AG09319 (cell line): ENCODE results near the gene GNAT1.

ENCODE experiments used
- DNase-seq: peaks from one replicate; pipeline ENCODE4 v3.0.0-alpha.2; 2010; ENCODE audit warnings: low read depth; ENCODE audit errors: extremely low read depth
- TF ChIP-seq, protein P1 (sequence below): IDR thresholded peaks from 2 replicates; pipeline ENCODE4 v1.5.1; 2011; ENCODE audit warnings: low read depth, mild to moderate bottlenecking, inconsistent platforms, low read length, moderate library complexity

Gene GNAT1

DNA sequence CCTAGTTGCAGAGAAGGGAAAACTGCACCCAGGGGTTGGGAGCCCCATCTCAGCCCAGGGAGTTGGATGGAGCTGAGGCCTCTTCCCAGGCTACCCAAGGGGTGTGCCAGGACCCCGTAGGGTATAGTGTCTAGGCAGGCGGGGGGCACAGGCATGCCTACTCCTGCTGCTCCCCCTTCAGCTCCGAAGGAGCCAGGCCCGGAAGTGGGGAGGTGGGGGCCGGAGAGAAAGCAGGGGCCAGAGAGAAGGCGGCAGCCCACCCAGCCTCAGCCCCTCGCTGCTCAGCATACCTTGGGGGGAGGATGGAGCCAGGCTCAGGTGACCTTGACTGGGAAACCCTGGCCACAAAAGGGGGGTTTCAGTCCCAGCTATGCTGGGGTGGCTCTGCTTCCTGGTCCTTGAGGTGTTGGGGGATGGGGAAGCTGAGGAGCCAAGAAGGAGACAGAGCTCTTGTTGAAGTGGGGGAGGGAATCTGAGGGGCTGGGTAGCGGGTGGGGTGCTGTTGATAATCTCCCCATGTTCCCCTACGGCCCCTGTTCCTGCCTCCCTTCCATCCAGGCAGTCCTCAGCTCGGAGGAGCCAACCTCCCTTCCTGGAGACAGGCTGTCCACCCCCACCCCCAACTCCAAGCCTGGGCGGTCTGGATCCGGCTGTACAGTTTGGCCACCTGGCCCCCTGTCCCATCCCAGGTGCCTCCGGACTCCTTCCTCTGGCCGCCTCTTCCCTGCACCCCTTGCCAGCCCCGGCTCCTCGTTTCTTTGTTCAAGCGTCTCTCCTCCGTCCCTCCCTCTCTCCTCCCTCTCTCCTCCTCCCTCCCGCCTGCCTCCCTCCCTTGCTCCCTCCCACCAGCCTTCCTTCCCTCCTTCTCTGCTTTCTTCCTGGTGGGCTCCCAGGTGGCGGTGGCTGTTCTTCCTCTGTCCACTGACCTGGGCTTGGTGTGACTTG is 34.6 kb upstream of the GNAT1 start:
- TF ChIP-seq, protein P1, sequence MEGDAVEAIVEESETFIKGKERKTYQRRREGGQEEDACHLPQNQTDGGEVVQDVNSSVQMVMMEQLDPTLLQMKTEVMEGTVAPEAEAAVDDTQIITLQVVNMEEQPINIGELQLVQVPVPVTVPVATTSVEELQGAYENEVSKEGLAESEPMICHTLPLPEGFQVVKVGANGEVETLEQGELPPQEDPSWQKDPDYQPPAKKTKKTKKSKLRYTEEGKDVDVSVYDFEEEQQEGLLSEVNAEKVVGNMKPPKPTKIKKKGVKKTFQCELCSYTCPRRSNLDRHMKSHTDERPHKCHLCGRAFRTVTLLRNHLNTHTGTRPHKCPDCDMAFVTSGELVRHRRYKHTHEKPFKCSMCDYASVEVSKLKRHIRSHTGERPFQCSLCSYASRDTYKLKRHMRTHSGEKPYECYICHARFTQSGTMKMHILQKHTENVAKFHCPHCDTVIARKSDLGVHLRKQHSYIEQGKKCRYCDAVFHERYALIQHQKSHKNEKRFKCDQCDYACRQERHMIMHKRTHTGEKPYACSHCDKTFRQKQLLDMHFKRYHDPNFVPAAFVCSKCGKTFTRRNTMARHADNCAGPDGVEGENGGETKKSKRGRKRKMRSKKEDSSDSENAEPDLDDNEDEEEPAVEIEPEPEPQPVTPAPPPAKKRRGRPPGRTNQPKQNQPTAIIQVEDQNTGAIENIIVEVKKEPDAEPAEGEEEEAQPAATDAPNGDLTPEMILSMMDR = no peak
- DNase-seq = no peak

DNA sequence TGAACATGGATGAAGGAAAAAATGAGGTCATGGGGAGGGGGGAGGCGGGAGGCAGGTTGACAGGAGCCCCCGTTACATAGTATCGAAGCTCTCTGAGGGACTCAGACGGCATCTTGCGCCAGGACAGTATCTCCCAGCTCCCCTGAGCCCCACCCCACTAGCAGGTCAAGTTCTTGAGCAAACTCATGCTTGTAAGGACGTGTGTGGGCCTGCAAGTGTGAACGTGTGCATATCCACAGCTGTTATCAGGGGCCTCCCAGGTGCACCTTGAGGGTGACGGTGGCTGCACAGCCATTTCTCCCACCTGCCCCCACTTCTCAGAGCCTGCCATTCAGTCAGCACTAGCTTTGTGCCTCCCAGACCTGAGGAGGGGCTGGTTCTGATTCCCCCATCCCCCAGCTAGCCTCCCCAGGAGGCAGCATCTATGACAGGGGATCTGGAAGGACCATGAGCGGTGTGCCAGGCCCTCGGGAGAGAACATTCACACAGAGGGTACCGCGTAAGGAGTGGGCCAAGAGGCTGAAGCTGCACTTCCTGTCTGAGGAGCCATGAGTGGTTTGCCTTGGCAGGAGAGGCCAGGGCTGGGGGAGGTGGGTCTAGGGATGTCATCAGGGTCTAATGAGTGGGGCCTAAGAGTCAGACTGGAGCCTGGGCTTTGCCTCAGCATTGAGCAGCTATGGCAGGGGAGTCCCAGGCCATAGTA is 33.4 kb upstream of the GNAT1 start:
- TF ChIP-seq, protein P1 = no peak

DNA sequence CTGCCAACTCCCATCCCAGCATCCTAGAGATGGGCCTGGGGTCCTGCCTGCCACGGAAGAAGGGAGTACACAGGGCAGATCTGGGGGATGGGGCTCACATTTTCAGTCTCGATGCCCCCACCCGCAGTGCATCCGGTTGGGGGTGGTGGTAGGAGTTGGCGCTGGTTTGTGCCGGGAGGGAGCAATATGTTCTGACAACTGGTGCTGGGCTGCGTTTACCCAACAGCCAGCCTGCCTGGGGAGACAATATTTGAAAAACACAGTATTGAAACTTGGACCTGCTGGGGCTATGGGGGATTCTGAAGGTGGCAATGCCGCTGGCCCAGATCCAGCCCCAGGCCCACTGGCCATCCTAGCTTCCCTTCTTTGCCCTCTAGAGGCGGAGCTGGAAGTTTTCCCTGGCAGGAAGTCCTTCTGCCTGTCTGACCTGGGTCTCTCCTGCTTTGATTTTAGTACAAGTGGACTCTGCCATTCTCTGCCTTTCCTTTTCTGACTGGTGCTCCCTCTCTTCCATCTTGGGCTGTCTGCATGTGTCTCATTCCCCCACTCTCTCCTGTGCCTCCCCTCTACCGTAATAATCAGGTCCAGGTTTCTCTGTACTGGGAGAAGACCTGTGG is 32.8 kb upstream of the GNAT1 start:
- DNase-seq = no peak
- TF ChIP-seq, protein P1 = no peak

More for the DNA sequence above, 33.4 kb upstream of the GNAT1 start:
- no peak for DNase-seq

DNA sequence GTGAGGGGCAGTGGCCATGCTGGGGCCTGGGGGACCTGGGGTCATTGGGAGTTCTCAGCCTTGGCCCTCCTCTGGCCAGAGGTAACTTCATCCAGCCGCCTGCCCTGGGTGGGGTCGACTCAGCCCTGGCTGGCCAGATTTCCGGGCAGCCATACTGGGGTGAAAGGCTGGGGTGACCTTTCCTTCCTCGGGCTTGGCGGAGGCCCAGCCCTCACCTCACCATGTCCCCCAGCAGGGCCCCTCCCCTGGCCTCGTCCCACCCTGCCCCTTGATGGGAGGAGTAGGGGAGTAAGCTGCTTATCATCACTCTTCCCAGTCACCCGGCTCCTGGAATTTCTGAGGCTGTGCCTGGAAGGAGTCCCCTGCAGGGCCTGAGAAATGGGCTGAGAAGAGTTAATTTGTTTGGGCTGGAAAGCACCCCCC is 30.8 kb upstream of the GNAT1 start:
- TF ChIP-seq, protein P1 = no peak
- no peak for DNase-seq

DNA sequence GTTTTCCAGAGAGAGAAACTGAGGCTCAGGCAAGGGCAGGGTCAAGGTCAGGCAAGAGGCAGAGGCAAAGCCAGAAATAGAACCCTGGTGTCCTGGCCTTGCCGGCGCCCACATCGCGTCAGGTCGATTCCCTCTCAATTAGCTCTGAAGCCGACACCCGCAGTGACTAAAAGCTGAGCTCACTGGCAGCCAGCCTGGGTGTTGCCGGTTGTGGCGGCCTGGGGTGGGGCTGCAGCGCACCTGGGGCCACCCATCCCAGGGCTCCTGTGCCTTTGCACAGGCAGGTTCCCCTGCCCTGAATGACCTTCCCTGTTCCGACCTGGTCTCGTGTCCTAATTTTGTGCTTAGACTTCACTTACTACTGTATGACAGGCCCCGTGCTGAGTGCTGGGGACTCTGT is 30.1 kb upstream of the GNAT1 start:
- TF ChIP-seq, protein P1 = no peak
- DNase-seq = no peak

DNA sequence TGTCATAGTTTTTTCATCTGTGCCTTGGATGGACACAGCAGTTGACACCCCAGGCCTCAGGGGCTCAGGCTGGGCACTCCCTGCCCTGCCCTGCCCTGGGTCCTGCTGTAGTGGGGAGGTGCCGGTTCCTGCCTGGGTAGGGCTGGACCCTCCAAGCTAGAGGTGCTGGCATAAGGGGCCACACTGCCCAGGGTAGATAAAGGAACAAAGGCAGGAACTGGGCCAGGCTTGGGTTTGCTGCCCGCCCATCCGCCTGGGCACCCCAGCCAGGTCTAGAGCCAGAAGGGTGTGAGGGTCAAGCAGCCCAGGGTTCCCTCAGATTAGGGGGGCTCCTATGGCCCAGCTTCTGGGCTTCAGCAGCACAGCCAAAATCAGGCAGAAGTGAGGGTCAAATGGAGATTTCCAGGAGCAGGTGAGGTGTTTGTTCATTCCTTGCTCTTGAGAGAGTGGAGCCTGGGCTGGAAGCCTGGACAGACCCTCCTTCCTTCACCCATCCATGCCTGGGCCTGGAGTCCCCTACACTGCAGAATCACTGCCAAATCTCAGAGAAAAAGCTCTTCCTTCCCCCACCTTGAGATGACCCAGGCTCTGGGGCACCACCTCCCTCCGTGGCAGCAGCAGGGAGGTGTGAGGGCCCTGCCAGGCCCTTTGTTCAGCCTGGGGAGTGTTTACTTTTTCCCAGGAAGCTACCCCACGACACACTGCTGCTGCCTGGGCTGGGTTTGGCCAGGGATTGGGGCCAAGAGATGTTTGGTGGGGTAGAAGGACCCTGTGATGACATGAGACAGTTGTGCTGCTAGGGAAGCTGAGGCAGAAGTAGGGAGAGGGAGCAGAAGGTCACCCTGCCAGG is 29.2 kb upstream of the GNAT1 start:
- TF ChIP-seq, protein P1 = no peak
- DNase-seq = no peak
